GM19099 (cell line): ENCODE measurements around the gene RAI1.

ENCODE experiments used
- POLR2A ChIP-seq: IDR thresholded peaks from 3 replicates; pipeline ENCODE4 v1.6.1; 2011; ENCODE audit warnings: low read depth; ENCODE audit not compliant: insufficient read length; ENCODE audit errors: extremely low read depth

RAI1 gene

DNA sequence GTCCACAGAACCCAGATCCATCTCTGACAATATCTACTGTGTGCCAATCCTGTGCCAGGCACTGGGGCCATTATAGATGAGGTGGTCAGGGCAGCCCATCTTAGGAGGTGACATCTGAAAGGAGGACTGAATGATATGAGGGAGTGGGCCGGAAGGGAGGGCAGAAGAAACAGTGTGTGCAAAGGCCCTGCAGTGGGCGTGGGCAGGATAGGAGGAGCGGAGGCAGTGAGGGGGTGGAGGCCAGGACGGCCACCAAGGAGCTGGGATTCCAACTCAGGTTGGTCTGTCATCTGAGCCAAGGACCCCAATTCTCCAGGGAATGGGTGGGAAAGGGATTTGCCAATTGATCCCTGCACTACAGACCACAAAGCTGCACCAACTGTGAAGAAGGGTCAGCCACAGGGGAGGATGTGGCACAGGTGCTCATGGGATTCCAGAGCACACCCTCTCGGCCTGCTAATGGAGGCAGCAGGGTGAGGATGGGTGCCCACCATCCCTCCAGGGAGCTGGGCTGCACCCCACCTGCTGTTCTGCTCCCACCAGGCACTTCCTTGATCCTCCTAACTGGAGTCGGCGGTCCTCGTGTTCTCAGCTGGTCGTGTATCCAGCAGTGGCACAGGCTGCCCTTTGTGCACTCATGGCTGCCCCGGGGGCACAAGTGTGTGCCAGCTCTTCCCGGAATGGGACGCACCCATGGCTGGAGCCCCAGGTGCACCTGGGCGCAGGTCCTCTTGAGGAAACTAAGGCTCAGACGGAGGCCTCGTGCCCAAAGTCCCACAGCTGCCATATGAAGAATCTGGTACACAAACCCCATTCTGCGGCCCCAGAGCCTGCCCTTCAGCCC is 145.9 kb downstream of the RAI1 start:
- TF ChIP-seq POLR2A = no peak

GRCh38 chr17:17827826-17828621 is 146.8 kb downstream of the RAI1 start:
- no peak for TF ChIP-seq POLR2A

DNA sequence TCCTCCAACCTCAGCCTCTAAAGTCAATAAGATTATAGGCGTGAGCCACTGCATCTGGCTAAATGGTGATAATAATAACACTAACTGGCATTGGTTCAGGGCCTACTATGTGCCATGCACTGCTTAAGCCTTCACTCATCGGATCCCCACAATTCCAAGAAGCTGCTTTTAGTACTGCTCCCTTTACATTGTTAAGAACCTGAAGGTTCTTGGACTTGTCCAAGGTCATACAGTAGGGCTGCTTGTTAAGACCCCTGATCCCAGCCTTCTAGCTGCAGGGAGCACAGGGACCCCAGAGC is 149.0 kb downstream of the RAI1 start:
- TF ChIP-seq POLR2A = no peak

DNA sequence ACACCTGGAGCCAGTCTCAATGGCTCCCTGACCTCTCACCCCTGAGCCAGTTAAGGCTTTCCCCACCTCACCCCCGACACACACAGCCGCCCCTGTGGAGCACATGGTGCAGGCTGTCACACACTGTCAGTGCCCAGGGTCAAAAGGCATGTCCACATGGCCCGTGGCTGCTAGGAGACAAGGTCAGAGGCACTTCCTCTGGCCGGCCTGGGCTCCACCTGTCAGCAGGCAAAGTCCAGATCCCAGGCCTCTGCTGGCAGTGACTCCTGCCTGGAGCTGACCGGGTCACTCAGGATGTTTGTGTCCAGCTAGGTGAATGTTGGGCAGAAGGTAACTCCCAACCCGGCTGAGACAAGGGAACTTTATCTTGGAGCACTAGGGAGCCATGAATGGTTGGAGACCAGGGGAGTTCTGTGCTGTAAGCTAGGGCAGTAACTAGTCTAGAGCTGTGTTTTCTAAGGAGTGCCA is 149.5 kb downstream of the RAI1 start:
- TF ChIP-seq POLR2A = no peak

DNA sequence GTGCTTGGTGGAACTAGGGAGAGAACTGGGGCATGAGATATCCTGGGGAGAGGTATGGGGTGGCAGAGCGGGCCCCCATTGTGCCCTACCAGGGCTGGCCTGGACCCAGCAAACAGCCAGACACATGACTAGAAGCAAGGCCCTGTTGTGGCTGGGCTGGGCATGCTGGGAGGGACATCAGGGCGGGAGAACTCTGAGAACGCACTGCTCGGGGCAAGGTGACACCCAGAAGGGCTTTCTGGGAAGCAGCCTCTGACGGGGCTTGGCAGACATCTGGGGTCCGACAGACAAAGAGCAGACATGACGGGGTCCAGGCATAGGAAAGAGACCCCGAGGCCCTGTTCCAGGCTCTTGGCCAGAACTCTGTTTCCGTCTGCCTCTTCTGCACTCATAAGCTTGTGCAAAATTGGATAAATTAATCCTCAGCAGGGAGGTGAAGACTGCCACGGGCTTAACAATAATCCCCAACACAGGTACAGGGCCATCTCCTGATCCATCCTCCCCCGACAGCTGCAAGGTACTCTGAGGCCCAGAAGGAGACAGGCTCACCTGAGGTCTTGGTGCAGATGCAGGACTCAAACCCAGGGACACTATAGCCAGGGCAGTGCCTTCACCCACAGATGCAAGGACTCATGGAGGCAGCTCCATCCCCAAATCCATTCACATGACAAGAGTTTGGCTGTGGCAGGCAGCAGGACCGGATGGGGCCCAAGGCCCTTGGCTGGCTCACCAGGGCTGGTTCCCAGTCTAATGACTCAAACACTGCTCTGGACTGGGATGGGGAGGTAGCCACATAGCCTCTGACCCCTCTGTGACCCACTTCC is 150.2 kb downstream of the RAI1 start:
- no peak for TF ChIP-seq POLR2A

GRCh38 chr17:17832032-17832363 is 150.7 kb downstream of the RAI1 start:
- no peak for TF ChIP-seq POLR2A

DNA sequence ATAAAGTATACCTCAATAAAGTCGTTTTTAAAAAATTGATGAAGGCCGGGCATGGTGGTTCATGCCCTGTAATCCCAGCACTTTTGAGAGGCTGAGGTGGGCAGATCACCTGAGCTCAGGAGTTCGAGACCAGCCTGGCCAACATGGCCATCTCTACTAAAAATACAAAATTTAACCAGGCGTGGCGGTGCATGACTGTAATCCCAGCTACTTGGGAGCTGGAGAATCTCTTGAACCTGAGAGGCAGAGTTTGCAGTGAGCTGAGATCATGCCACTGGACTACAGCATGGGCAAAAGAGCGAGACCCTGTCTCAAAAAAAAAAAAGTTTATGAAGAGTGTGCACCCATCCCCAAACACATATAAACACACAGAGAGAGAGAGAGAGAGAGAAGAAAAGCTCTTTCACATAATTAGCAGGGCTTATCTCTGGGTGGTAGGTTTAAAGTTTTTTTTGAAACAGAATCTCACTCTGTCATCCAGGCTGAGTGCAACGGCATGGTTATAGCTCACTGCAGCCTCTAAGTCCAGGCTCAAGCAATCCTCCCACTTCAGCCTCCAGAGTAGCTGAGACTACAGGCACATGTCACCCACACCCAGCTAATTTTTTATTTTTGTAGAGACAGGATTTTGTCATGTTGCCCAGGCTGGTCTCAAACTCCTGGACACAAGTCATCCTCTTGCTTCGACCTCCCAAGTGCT is 152.6 kb downstream of the RAI1 start:
- no peak for TF ChIP-seq POLR2A

GRCh38 chr17:17834974-17835373 is 153.7 kb downstream of the RAI1 start:
- TF ChIP-seq POLR2A = no peak

DNA sequence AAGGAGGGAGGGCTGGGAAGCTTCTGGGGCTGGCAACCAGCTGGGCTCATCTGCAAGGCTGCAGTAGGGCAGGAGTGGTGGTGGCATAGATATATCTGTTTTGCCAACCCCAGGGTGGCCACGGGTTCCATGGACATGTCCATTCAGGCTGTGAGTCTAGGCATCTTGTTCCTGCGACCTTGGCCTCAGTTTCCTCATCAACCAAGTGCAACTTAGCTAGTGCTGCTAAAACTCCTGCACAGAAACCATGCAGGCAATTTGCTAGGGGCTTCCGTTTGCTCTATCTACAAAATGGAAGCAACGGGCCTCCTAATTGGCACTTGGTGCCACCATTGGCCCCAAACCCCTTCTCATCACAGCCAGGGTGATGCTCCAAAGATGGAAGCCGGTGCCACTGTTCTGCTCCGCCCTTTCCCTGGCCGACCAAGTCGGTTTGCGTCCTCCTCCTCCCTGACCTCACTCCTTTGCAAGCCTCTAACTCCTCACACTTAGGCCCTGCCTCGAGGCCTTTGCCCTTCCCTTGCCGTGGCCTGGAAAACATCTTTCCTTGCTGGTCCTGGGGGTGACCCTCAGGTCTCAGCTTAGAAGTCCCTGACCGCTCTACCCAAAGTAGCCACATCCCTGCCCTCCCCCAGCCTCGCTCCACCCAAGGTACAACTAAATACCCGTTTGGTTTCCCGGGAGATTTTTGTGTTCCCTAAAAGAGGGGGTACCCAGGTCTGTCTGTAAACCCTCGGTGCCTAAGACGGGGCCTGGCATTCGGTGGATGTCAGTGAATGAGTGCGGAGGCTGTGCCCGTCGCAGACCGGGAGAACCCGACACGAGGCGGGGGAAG is 154.4 kb downstream of the RAI1 start:
- TF ChIP-seq POLR2A = no peak

GRCh38 chr17:17836250-17836817 is 155.1 kb downstream of the RAI1 start:
- peak; percentile 96 for TF ChIP-seq POLR2A

GRCh38 chr17:17836818-17837379 is 155.6 kb downstream of the RAI1 start, which contains the start of gene SREBF1:
Gene SREBF1 (minus strand): TSS chr17:17836986. CDS start chr17:17836817, 169 bp downstream.
- no peak for TF ChIP-seq POLR2A

GRCh38 chr17:17837380-17837821 is 156.1 kb downstream of the RAI1 start:
- peak; percentile 17 for TF ChIP-seq POLR2A

DNA sequence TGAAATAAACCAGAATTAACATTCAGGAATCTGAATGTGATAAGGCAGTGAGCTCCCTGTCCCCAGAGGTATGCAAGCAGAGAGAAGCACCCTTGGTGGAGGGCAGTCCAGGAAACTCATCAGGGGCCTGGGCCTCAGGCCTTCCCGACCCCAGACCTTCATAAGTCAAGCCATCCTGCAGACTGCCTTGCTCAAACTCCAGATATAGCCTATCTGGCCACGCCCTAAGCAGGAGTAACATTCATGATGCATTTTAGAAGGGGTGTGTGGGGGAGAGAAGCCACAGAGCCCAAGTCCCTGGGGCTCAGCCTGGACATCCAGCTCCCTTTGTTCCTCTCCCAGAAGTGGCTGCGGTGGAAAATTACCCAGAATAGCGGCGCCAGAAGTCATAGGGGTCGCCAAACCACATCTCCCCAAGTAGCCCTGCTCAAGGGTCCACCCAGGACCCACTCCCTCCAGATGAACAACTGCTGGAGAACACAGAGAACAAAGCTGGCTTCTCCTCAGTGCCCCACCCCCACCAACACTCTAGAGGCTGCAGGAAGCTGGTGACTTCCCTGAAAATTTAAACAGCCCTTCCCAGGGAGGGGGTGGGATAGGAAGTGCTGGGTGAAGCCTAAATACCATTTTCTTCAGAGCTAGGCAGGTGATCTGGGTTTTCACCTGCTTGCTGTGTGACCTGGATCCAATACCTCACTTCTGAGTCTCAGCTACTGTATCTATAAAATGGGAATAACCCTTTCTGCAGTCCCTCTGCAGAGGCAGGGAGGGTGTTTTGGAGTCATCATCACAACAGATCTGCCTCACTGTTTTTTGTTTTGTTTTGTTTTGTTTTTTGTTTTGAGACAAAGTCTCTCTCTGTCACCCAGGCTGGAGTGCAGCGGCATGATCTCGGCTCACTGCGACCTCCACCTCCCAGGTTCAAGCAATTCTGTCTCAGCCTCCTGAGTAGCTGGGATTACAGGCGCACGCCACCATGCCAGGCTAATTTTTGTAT is 157.0 kb downstream of the RAI1 start:
- TF ChIP-seq POLR2A = no peak
